Pancreas (tissue), 10 donors: ENCODE measurements around the gene KLF15. TPM values are rescaled to one million over a fixed set of nuclear protein-coding genes. Genes with fewer than 3 reads are reported as not detected.
A peak's percentile ranks its signal among the peaks of the same experiment; 100 is the strongest.

Experiments used
- ATAC-seq, 4 donors: fragments of 200-7000 bp; cut with Tn5 transposase; one replicate each; pipeline versions ENCODE4 v1.8.0 to v1.9.1; 2020; ENCODE audit warnings: mild to moderate bottlenecking in 4 of 4, moderate library complexity in 4 of 4
- DNase-seq, 6 donors: peaks; one replicate each; pipeline ENCODE4 v3.0.0-alpha.2; 2020
- FAIRE-seq: peaks from 2 replicates; lab custom pipeline; 2012; peaks lifted over from hg19 to GRCh38; lab: Jason Lieb, UNC
- H3K27ac ChIP-seq, 4 donors: fragments of 200-600 bp; sonication (generic); 1 replicate in 3 of 4; 2 replicates in 1 of 4; pipeline versions ENCODE4 v1.5.0 to v1.8.0; 2020
- H3K27me3 ChIP-seq, 4 donors: fragments of 200-600 bp; one replicate each; pipeline ENCODE4 v1.8.0; 2021
- H3K36me3 ChIP-seq, 3 donors: fragments of 200-600 bp; sonication (generic) in 1 of 3; one replicate each; pipeline versions ENCODE4 v1.5.0 to v1.8.0; 2020 to 2021
- H3K4me1 ChIP-seq, 3 donors: fragments of 200-600 bp; one replicate each; pipeline ENCODE4 v1.8.0; 2021
- H3K4me3 ChIP-seq, 4 donors: fragments of 200-600 bp; sonication (generic) in 2 of 4; one replicate each; pipeline versions ENCODE4 v1.5.0 to v1.8.0; 2020 to 2021
- H3K9me3 ChIP-seq, 4 donors: fragments of 200-600 bp; one replicate each; pipeline ENCODE4 v1.8.0; 2021
- CTCF ChIP-seq, 4 donors: fragments of 200-600 bp; sonication (generic) in 3 of 4; IDR thresholded peaks; one replicate each; pipeline versions ENCODE4 v1.5.0 to v1.8.0; 2021; ENCODE audit warnings: antibody characterized with exemption in 4 of 4
- WGBS, 2 donors: extraction: QIAGEN DNeasy Blood & Tissue Kit; methylation state at CpG; one replicate each; pipeline ENCODE4 v1.1.7; 2013; 5-methylcytosine and 5-hydroxymethylcytosine counted together
- intact Hi-C, 3 donors: fragments of 100-400 bp; cut with DNase I; formaldehyde crosslinking; loops; one replicate each; pipeline versions ENCODE4 v1.11.1 to v1.14.2; 2022
- polyA plus RNA-seq, 2 donors: library from polyadenylated mRNA; stranded (reverse); fragments of 200-250 nt; gene quantifications; one replicate each; pipeline ENCODE4 v1.2.3, GENCODE V29; 2013
- total RNA-seq, 6 donors: library from RNA; stranded (reverse); fragmentation: NEBNext Ultra II Directional in 4 of 6; extraction: Animal tissue kit (Norgen Biotek cat#: 25700) in 4 of 6; gene quantifications; one replicate each; pipeline versions ENCODE4 v1.2.1 to v1.2.4, GENCODE V29; 2021 to 2023
- donor health status: healthy with polysubstance abuse.
- donor health status: DM: no; HTN: no; CAD: no; lungs with moderate emphysema.
- donor health status: DM: no; HTN: no; CAD: no.
- donor health status: control.
- donor health status: control.
- donor health status: Bipolar disorder and iron deficiency.
- donor health status: DM: yes; HTN: yes; CAD: no.
- donor health status: DM: no; HTN: no; CAD: no.
- donor health status: DM: no; HTN: no; CAD: no.
- donor health status: DM: yes; HTN: yes; CAD: no.

The KLF15 gene
- total and polyA plus RNA-seq, 8 donors, result 11.3 to 38.3 (median 26.8) TPM

GRCh38 chr3:126317029-126317996, 39.9 kb downstream of the KLF15 start:
- no peak for TF ChIP-seq CTCF (IDR thresholded peaks at IDR 0.05)
- H3K36me3 ChIP-seq, result no peaks in the 10 kb centered on the region
- intact Hi-C loops, result no loop called here
- no peak overlapping the region for H3K4me3 ChIP-seq
- no peak for ATAC-seq
- no peaks in the 10 kb centered on the region for H3K27me3 ChIP-seq
- H3K27ac ChIP-seq, result no peak overlapping the region
- H3K9me3 ChIP-seq, result no peaks in the 10 kb centered on the region
- peak in 2 of 6 donors; percentile 4 to 8 for DNase-seq
- 95 to 96% methylated on average over 14 of the region's 14 CpGs for WGBS, 2 donors
- no peaks in the 10 kb centered on the region for H3K4me1 ChIP-seq
- no peak for FAIRE-seq

GRCh38 chr3:126316501-126316939, 40.7 kb downstream of the KLF15 start:
- H3K9me3 ChIP-seq, result no peaks in the 10 kb centered on the region
- no peak overlapping the region for H3K4me3 ChIP-seq
- FAIRE-seq (no peak), ATAC-seq (peak in 1 of 4 donors; percentile 9), DNase-seq (peak in 1 of 6 donors; percentile 3)
- no peaks in the 10 kb centered on the region for H3K36me3 ChIP-seq
- H3K27me3 ChIP-seq, result no peaks in the 10 kb centered on the region
- no peak overlapping the region for H3K27ac ChIP-seq
- no peaks in the 10 kb centered on the region for H3K4me1 ChIP-seq
- 87 to 88% methylated on average over 7 to 8 of the region's 8 CpGs for WGBS, 2 donors
- intact Hi-C loops, result no loop called here
- TF ChIP-seq CTCF (IDR thresholded peaks at IDR 0.05), result no peak

GRCh38 chr3:126316031-126316461, 41.2 kb downstream of the KLF15 start:
- DNase-seq, result peak in 3 of 6 donors; percentile 1 to 37 (median 8)

GRCh38 chr3:126314790-126315658, 42.2 kb downstream of the KLF15 start:
- no peak overlapping the region for H3K27ac ChIP-seq
- no peak overlapping the region for H3K4me3 ChIP-seq
- ATAC-seq (no peak), FAIRE-seq (no peak), DNase-seq (peak in 1 of 6 donors; percentile 6)
- H3K27me3 ChIP-seq, result no peaks in the 10 kb centered on the region
- H3K36me3 ChIP-seq, result no peaks in the 10 kb centered on the region
- H3K4me1 ChIP-seq, result no peaks in the 10 kb centered on the region
- WGBS, 2 donors, result 79 to 85% methylated on average over 11 of the region's 11 CpGs
- TF ChIP-seq CTCF (IDR thresholded peaks at IDR 0.05), result no peak
- intact Hi-C loops, result no loop called here
- no peaks in the 10 kb centered on the region for H3K9me3 ChIP-seq

More at GRCh38 chr3:126316031-126316461, 41.2 kb downstream of the KLF15 start:
- ATAC-seq, result no peak
- intact Hi-C loops, result no loop called here
- Histone ChIP-seq H3K27ac (no peak overlapping the region), H3K9me3 (no peaks in the 10 kb centered on the region), H3K36me3 (no peaks in the 10 kb centered on the region), H3K4me3 (no peak overlapping the region), H3K27me3 (no peaks in the 10 kb centered on the region), H3K4me1 (no peaks in the 10 kb centered on the region)
- WGBS, 2 donors, result 85 to 88% methylated on average over 12 of the region's 12 CpGs
- TF ChIP-seq CTCF (IDR thresholded peaks at IDR 0.05), result no peak
- no peak for FAIRE-seq
